CD14-positive monocyte (primary cell): ENCODE results near the gene SPRY1. TPM values are rescaled to one million over a fixed set of nuclear protein-coding genes. Genes with fewer than 3 reads are reported as not detected.

ENCODE experiments used
- DNase-seq, 3 donors: peaks; one replicate each; pipeline ENCODE4 v3.0.0-alpha.2; 2011 to 2022
- H2AFZ ChIP-seq: 2 replicates; pipeline ENCODE4 v1.6.0; 2012; ENCODE audit warnings: mild to moderate bottlenecking, low read depth, low read length, inconsistent platforms; ENCODE audit not compliant: insufficient read depth, poor library complexity, severe bottlenecking
- H3K27ac ChIP-seq, 2 donors: 1 replicate in 1 of 2; 2 replicates in 1 of 2; pipeline ENCODE4 v1.5.1; 2012 to 2013; ENCODE audit warnings: low read length in 2 of 2, control low read depth in 1 of 2, inconsistent platforms in 1 of 2, low read depth in 1 of 2, mild to moderate bottlenecking in 1 of 2
- H3K27me3 ChIP-seq, 2 donors: one replicate each; pipeline versions ENCODE4 v1.6.0 to v1.6.1; 2011 to 2013; ENCODE audit warnings: low read length in 2 of 2; ENCODE audit not compliant: control insufficient read depth in 2 of 2, insufficient read depth in 2 of 2
- H3K36me3 ChIP-seq, 2 donors: replicated peaks in 1 of 2; 1 replicate in 1 of 2; 2 replicates in 1 of 2; pipeline versions ENCODE4 v1.5.1 to v1.6.1; 2012 to 2013; ENCODE audit warnings: low read length in 2 of 2, control low read depth in 1 of 2, inconsistent platforms in 1 of 2, mild to moderate bottlenecking in 1 of 2; ENCODE audit not compliant: insufficient read depth in 2 of 2, control insufficient read depth in 1 of 2
- H3K4me1 ChIP-seq, 2 donors: 1 replicate in 1 of 2; 2 replicates in 1 of 2; pipeline versions ENCODE4 v1.5.1 to v1.6.1; 2012 to 2013; ENCODE audit warnings: low read length in 2 of 2, control low read depth in 1 of 2, inconsistent platforms in 1 of 2, mild to moderate bottlenecking in 1 of 2, moderate library complexity in 1 of 2; ENCODE audit not compliant: insufficient read depth in 2 of 2, control insufficient read depth in 1 of 2
- H3K4me2 ChIP-seq: replicated peaks from 2 replicates; pipeline ENCODE3; 2012; ENCODE audit warnings: low read length, moderate library complexity, mild to moderate bottlenecking; ENCODE audit not compliant: poor library complexity, severe bottlenecking; ENCODE audit errors: extremely low read depth
- H3K4me3 ChIP-seq, 3 experiments: fragments of 200-600 bp in 1 of 3; sonication (generic) in 1 of 3; replicated peaks in 1 of 3; 1 replicate in 2 of 3; 2 replicates in 1 of 3; pipeline ENCODE4 v1.5.1; 2011 to 2013; ENCODE audit warnings: low read length in 3 of 3, mild to moderate bottlenecking in 3 of 3, control low read depth in 2 of 3, low read depth in 2 of 3, inconsistent platforms in 1 of 3, moderate library complexity in 1 of 3
- H3K79me2 ChIP-seq: 2 replicates; pipeline ENCODE4 v1.6.0; 2012; ENCODE audit warnings: mild to moderate bottlenecking, control low read depth, inconsistent platforms, low read length, moderate library complexity; ENCODE audit not compliant: insufficient read depth
- H3K9ac ChIP-seq: 2 replicates; pipeline ENCODE4 v1.6.0; 2017; ENCODE audit warnings: low read length, mild to moderate bottlenecking; ENCODE audit not compliant: insufficient read depth, poor library complexity, severe bottlenecking
- H3K9me3 ChIP-seq, 2 donors: replicated peaks in 1 of 2; 1 replicate in 1 of 2; 2 replicates in 1 of 2; pipeline versions ENCODE4 v1.5.1 to v1.6.1; 2012 to 2013; ENCODE audit warnings: low read length in 2 of 2, control low read depth in 1 of 2; ENCODE audit not compliant: control insufficient read depth in 1 of 2, insufficient read depth in 1 of 2
- H4K20me1 ChIP-seq: 2 replicates; pipeline ENCODE4 v1.6.0; 2012; ENCODE audit warnings: mild to moderate bottlenecking, low read length, control low read depth, moderate library complexity; ENCODE audit not compliant: insufficient read depth
- H3K27ac Mint-ChIP-seq, 7 donors: one replicate each; pipeline ENCODE4 v1.8.0; 2020; ENCODE audit warnings: mild to moderate bottlenecking in 7 of 7, mixed read lengths in 7 of 7, moderate library complexity in 6 of 7, inconsistent platforms in 2 of 7
- H3K27me3 Mint-ChIP-seq, 3 donors: one replicate each; pipeline ENCODE4 v1.8.0; 2021 to 2022; ENCODE audit warnings: low read depth in 3 of 3, mild to moderate bottlenecking in 3 of 3, mixed read lengths in 3 of 3, moderate library complexity in 3 of 3, inconsistent platforms in 1 of 3
- H3K36me3 Mint-ChIP-seq, 2 donors: one replicate each; pipeline ENCODE4 v1.8.0; 2020; ENCODE audit warnings: mixed read lengths in 2 of 2, inconsistent platforms in 1 of 2, mild to moderate bottlenecking in 1 of 2
- H3K4me1 Mint-ChIP-seq: one replicate; pipeline ENCODE4 v1.8.0; 2020; ENCODE audit warnings: mild to moderate bottlenecking, mixed read lengths
- H3K4me3 Mint-ChIP-seq, 2 donors: one replicate each; pipeline ENCODE4 v1.8.0; 2020; ENCODE audit warnings: mild to moderate bottlenecking in 2 of 2, mixed read lengths in 2 of 2, moderate library complexity in 1 of 2
- H3K9me3 Mint-ChIP-seq, 7 donors: one replicate each; pipeline ENCODE4 v1.8.0; 2020 to 2022; ENCODE audit warnings: mixed read lengths in 7 of 7, mild to moderate bottlenecking in 6 of 7, moderate library complexity in 6 of 7, inconsistent platforms in 2 of 7
- WGBS: methylation state at CpG from one replicate; pipeline ENCODE4 v1.1.5; 2013; ENCODE audit warnings: missing lambda C conversion rate; ENCODE audit not compliant: insufficient coverage; 5-methylcytosine and 5-hydroxymethylcytosine counted together
- intact Hi-C, 2 donors: fragments of 100-400 bp; cut with micrococcal nuclease; formaldehyde crosslinking; loops; one replicate each; pipeline versions ENCODE4 v1.15.0 to v1.15.1; 2023
- polyA plus RNA-seq, 3 donors: library from polyadenylated mRNA; depleted of rRNA in 1 of 3; unstranded in 2 of 3; stranded (reverse) in 1 of 3; fragments of 300-500 nt in 2 of 3; fragments of >200 nt in 1 of 3; fragmentation: Illumina TruSeq in 2 of 3; gene quantifications; 1 replicate in 2 of 3; 2 replicates in 1 of 3; pipeline ENCODE4 v1.2.3, GENCODE V29; 2012 to 2021
- TF ChIP-seq, protein P1 (sequence below): fragments of 200-600 bp; IDR thresholded peaks from one replicate; pipeline ENCODE4 v1.8.0; 2022; ENCODE audit warnings: antibody characterized with exemption, mild to moderate bottlenecking

The SPRY1 gene
- polyA plus RNA-seq, 3 donors = 1.1 to 3.7 (median 2.0) TPM

GRCh38 chr4:123390846-123391456 lies 5.6 kb upstream of the SPRY1 start:
- Histone ChIP-seq H3K4me2 (no peak overlapping the region), H3K27me3 (no peaks in the 10 kb centered on the region), H4K20me1 (no peaks in the 10 kb centered on the region), H3K36me3 (no peaks in the 10 kb centered on the region), H3K4me3 (no peak overlapping the region), H2AFZ (no peak overlapping the region), H3K9me3 (no peaks in the 10 kb centered on the region), H3K4me1 (peaks cover 1% of the 10 kb centered on the region in 2 donors), H3K9ac (no peak overlapping the region), H3K27ac (no peak overlapping the region), H3K79me2 (no peaks in the 10 kb centered on the region)
- no peaks in the 10 kb centered on the region for H3K36me3 Mint-ChIP-seq
- TF ChIP-seq, protein P1, sequence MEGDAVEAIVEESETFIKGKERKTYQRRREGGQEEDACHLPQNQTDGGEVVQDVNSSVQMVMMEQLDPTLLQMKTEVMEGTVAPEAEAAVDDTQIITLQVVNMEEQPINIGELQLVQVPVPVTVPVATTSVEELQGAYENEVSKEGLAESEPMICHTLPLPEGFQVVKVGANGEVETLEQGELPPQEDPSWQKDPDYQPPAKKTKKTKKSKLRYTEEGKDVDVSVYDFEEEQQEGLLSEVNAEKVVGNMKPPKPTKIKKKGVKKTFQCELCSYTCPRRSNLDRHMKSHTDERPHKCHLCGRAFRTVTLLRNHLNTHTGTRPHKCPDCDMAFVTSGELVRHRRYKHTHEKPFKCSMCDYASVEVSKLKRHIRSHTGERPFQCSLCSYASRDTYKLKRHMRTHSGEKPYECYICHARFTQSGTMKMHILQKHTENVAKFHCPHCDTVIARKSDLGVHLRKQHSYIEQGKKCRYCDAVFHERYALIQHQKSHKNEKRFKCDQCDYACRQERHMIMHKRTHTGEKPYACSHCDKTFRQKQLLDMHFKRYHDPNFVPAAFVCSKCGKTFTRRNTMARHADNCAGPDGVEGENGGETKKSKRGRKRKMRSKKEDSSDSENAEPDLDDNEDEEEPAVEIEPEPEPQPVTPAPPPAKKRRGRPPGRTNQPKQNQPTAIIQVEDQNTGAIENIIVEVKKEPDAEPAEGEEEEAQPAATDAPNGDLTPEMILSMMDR = peak; percentile 77
- H3K27ac Mint-ChIP-seq = no peak overlapping the region
- peaks cover 0 to 2% (median 0%) of the 10 kb centered on the region in 7 donors for H3K9me3 Mint-ChIP-seq
- WGBS = no CpG with 5 or more reads among the region's 3 CpGs
- peaks cover 2 to 4% (median 2%) of the 10 kb centered on the region in 3 donors for H3K27me3 Mint-ChIP-seq
- DNase-seq = peak in 2 of 3 donors; percentile 19
- H3K4me3 Mint-ChIP-seq = no peak overlapping the region
- H3K4me1 Mint-ChIP-seq = peaks cover 2% of the 10 kb centered on the region
- intact Hi-C loops = loop anchor here (10.0 kb wide), 2 partner anchors 54 to 114 kb away; no protein-coding TSS in a partner anchor

GRCh38 chr4:123393721-123394120 lies 2.9 kb upstream of the SPRY1 start:
- TF ChIP-seq, protein P1 = no peak
- Histone ChIP-seq H3K4me3 (no peak overlapping the region), H3K36me3 (no peaks in the 10 kb centered on the region), H3K4me1 (peaks cover 20 to 25% of the 10 kb centered on the region in 2 donors), H3K27me3 (peaks cover 4 to 22% of the 10 kb centered on the region in 2 donors), H3K9me3 (no peaks in the 10 kb centered on the region), H3K4me2 (no peak overlapping the region), H3K79me2 (no peaks in the 10 kb centered on the region), H2AFZ (no peak overlapping the region), H3K9ac (no peak overlapping the region), H3K27ac (no peak overlapping the region), H4K20me1 (no peaks in the 10 kb centered on the region)
- Mint-ChIP-seq H3K27ac (no peak overlapping the region), H3K4me1 (peaks cover 17% of the 10 kb centered on the region), H3K27me3 (peaks cover 17 to 26% (median 19%) of the 10 kb centered on the region in 3 donors), H3K36me3 (no peaks in the 10 kb centered on the region), H3K4me3 (no peak overlapping the region), H3K9me3 (peaks cover 0 to 13% (median under 1%) of the 10 kb centered on the region in 7 donors)
- no CpG with 5 or more reads among the region's 5 CpGs for WGBS
- intact Hi-C loops = loop anchor here (10.0 kb wide), 2 partner anchors 51 to 111 kb away; no protein-coding TSS in a partner anchor
- DNase-seq = no peak
